Testis (tissue), 3 donors: ENCODE data around the gene WWC1. TPM values are rescaled to one million over a fixed set of nuclear protein-coding genes. Genes with fewer than 3 reads are reported as not detected.

ENCODE experiments used
- DNase-seq: peaks from one replicate; pipeline ENCODE4 v3.0.0-alpha.2; 2019
- H3K27ac ChIP-seq, 2 donors: fragments of 200-600 bp; sonication (generic); one replicate each; pipeline ENCODE4 v1.5.1; 2019
- H3K27me3 ChIP-seq: fragments of 200-600 bp; sonication (generic); one replicate; pipeline ENCODE4 v1.5.1; 2019
- H3K36me3 ChIP-seq: fragments of 200-600 bp; sonication (generic); one replicate; pipeline ENCODE4 v1.5.1; 2017; ENCODE audit warnings: low read depth; ENCODE audit errors: missing control alignments
- H3K4me1 ChIP-seq: fragments of 200-600 bp; sonication (generic); one replicate; pipeline ENCODE4 v1.5.1; 2019
- H3K4me3 ChIP-seq, 2 donors: fragments of 200-600 bp; sonication (generic); one replicate each; pipeline ENCODE4 v1.5.1; 2017 to 2019
- H3K9me3 ChIP-seq: fragments of 200-600 bp; sonication (generic); one replicate; pipeline ENCODE4 v1.5.1; 2017
- CTCF ChIP-seq, 3 experiments: fragments of 450-650 bp in 2 of 3; fragments of 200-600 bp in 1 of 3; sonication (generic) in 1 of 3; IDR thresholded peaks; one replicate each; pipeline ENCODE4 v1.5.1; 2016 to 2019; ENCODE audit warnings: antibody characterized with exemption in 3 of 3, mild to moderate bottlenecking in 2 of 3, moderate library complexity in 1 of 3
- POLR2A ChIP-seq: fragments of 450-650 bp; IDR thresholded peaks from one replicate; pipeline ENCODE4 v1.6.1; 2017; ENCODE audit warnings: antibody characterized with exemption, mild to moderate bottlenecking, moderate library complexity
- WGBS, 2 donors: methylation state at CpG; one replicate each; pipeline ENCODE4 v1.1.5; 2018; 5-methylcytosine and 5-hydroxymethylcytosine counted together
- intact Hi-C: fragments of 100-400 bp; cut with DNase I; formaldehyde crosslinking; loops from one replicate; pipeline ENCODE4 v1.15.1; 2023; ENCODE audit warnings: low total_unique reads
- polyA plus RNA-seq: library from polyadenylated mRNA; stranded (reverse); fragments of 350-450 nt; fragmentation: Illumina TruSeq; extraction: RNeasy Lipid Tissue Mini Kit (QIAGEN cat#74804); gene quantifications from one replicate; pipeline ENCODE4 v1.2.3, GENCODE V29; 2014; ENCODE audit warnings: low read depth, low replicate concordance; ENCODE audit not compliant: insufficient read depth
- total RNA-seq, 2 donors: library from RNA; depleted of rRNA; stranded (reverse); fragments of >200 nt; gene quantifications; one replicate each; pipeline ENCODE4 v1.2.3, GENCODE V29; 2016

The WWC1 gene
- total and polyA plus RNA-seq, 3 donors from 2014 or later = 3.7 to 6.0 (median 5.6) TPM

DNA sequence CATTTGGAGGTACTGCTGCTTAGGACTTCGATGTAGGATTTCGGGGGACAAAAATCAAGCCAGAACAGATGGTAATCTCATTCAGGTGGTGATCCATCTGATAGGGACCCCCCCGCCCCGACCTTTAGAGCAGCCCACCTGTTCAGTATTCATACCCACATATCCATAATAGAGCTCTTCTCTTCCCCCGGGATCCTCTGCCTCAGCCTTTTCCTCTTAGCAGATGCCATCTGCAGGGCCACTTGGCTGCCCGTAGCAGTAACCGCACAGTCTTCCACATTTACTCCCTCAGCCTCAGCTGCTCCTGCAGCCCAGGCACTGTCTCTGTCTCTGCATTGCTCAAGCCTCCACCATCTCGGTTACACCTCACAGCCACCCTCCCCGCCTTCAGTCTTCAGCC, 129.0 kb downstream of the WWC1 start:
- no peak for DNase-seq
- no peaks in the 10 kb centered on the region for H3K36me3 ChIP-seq
- no peak overlapping the region for H3K4me3 ChIP-seq
- H3K27ac ChIP-seq = no peak overlapping the region
- H3K9me3 ChIP-seq = no peaks in the 10 kb centered on the region
- no peak for TF ChIP-seq CTCF (IDR thresholded peaks at IDR 0.05)
- TF ChIP-seq POLR2A = no peak
- H3K27me3 ChIP-seq = no peaks in the 10 kb centered on the region
- WGBS, 2 donors = 87 to 89% methylated on average over 9 of the region's 9 CpGs
- no peaks in the 10 kb centered on the region for H3K4me1 ChIP-seq
- intact Hi-C loops = no loop called here

GRCh38 chr5:168422431-168422830, 131.0 kb downstream of the WWC1 start:
- Histone ChIP-seq H3K36me3 (no peaks in the 10 kb centered on the region), H3K27me3 (no peaks in the 10 kb centered on the region), H3K4me3 (no peak overlapping the region), H3K9me3 (no peaks in the 10 kb centered on the region), H3K27ac (no peak overlapping the region), H3K4me1 (no peaks in the 10 kb centered on the region)
- intact Hi-C loops = no loop called here
- no peak for TF ChIP-seq POLR2A
- no peak for TF ChIP-seq CTCF (IDR thresholded peaks at IDR 0.05)
- no peak for DNase-seq
- 58 to 68% methylated on average over 4 of the region's 4 CpGs for WGBS, 2 donors

DNA sequence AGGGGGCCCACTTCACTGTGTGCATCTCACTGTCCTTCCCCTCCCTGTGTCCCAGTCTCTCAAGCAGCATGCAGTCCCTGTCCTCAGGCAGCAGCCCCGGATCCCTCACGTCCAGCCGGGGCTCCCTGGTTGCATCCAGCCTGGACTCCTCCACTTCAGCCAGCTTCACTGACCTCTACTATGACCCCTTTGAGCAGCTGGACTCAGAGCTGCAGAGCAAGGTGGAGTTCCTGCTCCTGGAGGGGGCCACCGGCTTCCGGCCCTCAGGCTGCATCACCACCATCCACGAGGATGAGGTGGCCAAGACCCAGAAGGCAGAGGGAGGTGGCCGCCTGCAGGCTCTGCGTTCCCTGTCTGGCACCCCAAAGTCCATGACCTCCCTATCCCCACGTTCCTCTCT, 132.0 kb downstream of the WWC1 start:
- Histone ChIP-seq H3K36me3 (no peaks in the 10 kb centered on the region), H3K27ac (no peak overlapping the region), H3K9me3 (no peaks in the 10 kb centered on the region), H3K27me3 (no peaks in the 10 kb centered on the region), H3K4me1 (no peaks in the 10 kb centered on the region), H3K4me3 (no peak overlapping the region)
- DNase-seq = no peak
- WGBS, 2 donors = 86 to 87% methylated on average over 3 to 9 of the region's 9 CpGs
- TF ChIP-seq CTCF (IDR thresholded peaks at IDR 0.05) (no peak), POLR2A (no peak)
- intact Hi-C loops = no loop called here

DNA sequence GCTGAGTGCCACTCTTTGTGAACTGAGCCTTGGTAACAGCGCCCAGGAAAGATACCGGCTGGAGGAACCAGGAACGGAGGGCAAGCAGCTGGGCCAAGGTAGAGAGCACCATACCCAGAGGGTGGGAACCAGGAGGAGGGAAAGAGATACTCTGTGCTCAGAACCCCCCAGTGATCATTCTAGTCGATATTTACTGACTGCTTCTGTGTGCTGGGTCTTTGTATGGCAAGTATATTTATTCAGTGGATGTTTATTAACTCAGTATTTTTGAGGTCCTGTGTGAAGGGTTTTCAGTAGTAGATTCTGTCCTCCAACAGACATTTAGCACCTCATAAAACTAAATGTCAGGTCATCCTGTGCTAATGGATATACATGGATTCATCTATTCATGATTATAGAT, 132.5 kb downstream of the WWC1 start:
- WGBS, 2 donors = 91 to 92% methylated on average over 4 of the region's 4 CpGs
- intact Hi-C loops = no loop called here
- no peaks in the 10 kb centered on the region for H3K9me3 ChIP-seq
- no peaks in the 10 kb centered on the region for H3K27me3 ChIP-seq
- no peaks in the 10 kb centered on the region for H3K4me1 ChIP-seq
- no peak overlapping the region for H3K4me3 ChIP-seq
- TF ChIP-seq POLR2A (no peak), CTCF (IDR thresholded peaks at IDR 0.05) (no peak)
- no peaks in the 10 kb centered on the region for H3K36me3 ChIP-seq
- H3K27ac ChIP-seq = no peak overlapping the region
- no peak for DNase-seq

- DNase-seq = no peak
- H3K9me3 ChIP-seq = no peaks in the 10 kb centered on the region
- no peaks in the 10 kb centered on the region for H3K27me3 ChIP-seq
- no peaks in the 10 kb centered on the region for H3K4me1 ChIP-seq
- H3K36me3 ChIP-seq = no peaks in the 10 kb centered on the region
- WGBS, 2 donors = 69 to 74% methylated on average over 3 of the region's 3 CpGs
- TF ChIP-seq CTCF (IDR thresholded peaks at IDR 0.05) = no peak
- TF ChIP-seq POLR2A = no peak
- no peak overlapping the region for H3K27ac ChIP-seq
- intact Hi-C loops = no loop called here
- H3K4me3 ChIP-seq = no peak overlapping the region
Observed at GRCh38 chr5:168424594-168425323, 133.3 kb downstream of the WWC1 start.
